GM19463 (cell line): ENCODE data around the gene POLR3H.

Source experiments
- ATAC-seq: cut with Tn5 transposase; IDR thresholded peaks from one replicate; pipeline ENCODE4 v1.9.1; 2021; ENCODE audit warnings: mild to moderate bottlenecking, moderate library complexity; ENCODE audit not compliant: unreplicated experiment

POLR3H gene

DNA sequence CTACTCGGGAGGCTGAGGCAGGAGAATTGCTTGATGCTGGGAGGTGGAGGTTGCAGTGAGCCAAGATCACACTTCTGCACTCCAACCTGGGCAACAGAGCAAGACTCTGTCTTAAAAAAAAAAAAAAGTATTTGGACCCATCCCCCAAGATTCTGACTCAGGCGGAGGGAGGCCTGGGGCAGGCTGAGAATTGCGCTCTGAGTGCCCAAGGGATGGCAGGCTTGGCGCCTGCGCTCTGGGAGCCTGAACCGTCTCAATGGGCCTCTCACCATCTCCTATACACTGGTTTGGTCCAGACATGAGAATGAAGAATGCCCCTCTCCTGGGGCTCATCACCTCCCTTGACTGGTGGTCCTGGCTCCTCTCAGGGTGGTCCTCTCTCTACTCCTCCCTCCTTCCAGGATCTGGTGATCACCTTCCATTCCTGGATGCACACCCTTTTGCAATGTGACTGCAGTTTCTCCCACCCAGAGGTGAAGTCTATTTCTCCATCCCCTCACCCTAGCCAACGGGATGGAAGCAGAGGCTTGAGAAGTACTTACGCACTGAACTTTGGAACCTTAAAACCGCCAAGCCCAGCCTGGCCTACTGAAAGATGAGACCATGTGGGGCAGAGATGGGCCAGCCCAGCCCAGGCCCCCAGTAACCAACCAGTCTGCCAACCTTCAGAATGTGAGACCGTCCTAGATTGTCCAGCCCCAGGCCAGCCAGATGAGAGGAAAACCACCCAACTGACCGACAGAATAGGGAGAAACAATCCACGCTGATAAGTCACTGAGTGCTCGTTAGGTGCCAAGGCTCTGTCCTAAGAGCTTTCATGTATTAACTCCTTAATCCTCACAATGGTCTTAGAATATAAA, 4.9 kb downstream of the POLR3H start:
- no peak for ATAC-seq

DNA sequence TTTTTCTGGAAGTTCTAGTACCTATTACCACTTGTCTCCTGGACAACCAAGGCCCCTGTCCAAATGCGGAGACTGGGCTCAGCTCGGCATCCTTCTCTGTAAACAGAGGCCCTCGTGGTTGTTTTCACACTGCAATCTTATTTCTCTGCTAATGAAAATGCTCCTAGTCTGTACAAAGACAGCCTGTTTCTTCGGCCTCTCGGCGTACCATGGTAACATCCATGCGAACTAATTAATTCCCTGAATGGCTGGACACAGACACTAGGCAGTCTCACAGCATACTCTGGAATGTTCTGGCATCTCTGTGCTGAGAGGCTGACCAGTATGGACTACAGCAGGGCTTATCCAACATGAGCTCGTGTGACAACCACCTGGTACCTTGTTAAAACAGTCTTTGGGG, 5.7 kb downstream of the POLR3H start:
- no peak for ATAC-seq

DNA sequence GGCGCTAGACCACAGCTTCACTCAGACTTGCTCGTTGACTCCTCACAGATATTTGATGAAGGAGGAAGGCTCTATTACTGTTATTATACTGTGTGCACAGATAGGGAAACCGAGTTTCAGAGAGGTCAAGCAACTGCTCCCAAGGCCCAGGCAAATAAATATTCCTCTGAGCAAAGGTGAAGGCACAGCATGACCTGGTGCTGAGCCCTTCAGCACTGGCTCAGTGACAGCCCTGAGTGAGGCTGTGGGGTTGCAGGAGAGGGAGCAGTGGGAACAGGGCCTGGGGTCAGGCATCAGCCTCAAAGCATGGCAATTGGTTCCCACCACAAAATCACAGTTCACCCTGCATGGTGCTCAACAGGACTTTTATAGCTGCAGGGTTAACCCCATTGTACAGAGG, 7.1 kb downstream of the POLR3H start:
- no peak for ATAC-seq

DNA sequence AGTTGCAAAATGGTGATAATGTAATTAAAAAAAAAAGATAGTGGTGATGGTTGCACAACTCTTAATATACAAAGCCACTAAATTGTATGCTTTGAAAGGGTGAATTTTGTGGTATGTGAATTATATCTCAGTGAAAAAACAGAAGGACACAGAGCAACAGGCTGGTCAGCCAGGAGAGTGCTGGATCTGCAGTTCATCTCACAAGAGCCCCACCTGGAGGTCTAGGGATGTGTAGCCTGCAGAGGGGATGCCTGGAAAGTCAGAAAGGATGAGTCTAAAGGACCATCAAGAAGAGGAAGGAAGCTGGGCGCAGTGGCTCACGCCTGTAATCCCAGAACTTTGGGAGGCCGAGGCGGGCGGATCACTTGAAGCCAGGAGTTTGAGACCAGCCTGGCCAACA, 9.0 kb downstream of the POLR3H start:
- no peak for ATAC-seq

GRCh38 chr22:41534219-41534618, 10.1 kb downstream of the POLR3H start:
- ATAC-seq: no peak

- no peak for ATAC-seq
These were observed 11.1 kb downstream of the POLR3H start for GRCh38 chr22:41532908-41533825.

DNA sequence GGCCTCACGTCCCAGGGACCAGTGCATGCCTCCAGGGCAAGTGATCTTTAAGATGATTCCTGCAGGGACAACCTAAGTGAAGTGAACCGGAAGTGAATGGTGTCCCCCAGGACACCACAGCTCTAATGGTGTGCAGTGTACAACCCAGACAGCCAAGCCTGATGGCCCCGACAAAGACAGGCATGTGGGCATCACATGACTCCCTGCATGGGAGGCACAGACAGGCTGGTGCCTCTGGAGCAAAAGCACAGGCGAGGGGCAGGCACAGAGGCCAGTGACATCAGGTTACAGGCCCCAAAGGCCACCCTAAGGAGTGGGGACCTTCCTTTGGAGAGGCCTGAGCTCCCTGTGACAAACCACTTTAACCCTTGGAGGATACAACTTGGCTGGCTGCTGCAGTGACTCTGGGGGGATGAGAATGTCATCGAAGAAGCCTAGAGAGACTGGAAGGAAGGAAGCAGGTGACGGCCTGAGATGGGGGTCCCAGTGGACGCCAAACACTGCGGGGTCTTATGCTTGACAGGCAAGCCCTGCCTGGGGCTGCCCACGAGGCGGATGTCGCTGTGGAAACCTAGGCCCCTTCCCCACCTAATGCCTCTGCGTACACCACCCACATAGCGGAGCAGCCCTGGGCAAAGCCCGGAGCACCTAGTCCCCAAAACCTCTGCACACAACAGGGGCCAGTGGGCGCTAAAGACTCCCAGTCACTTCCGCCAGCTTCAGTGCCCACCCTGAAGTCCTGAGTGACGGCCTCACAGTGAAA, 12.4 kb downstream of the POLR3H start:
- no peak for ATAC-seq

DNA sequence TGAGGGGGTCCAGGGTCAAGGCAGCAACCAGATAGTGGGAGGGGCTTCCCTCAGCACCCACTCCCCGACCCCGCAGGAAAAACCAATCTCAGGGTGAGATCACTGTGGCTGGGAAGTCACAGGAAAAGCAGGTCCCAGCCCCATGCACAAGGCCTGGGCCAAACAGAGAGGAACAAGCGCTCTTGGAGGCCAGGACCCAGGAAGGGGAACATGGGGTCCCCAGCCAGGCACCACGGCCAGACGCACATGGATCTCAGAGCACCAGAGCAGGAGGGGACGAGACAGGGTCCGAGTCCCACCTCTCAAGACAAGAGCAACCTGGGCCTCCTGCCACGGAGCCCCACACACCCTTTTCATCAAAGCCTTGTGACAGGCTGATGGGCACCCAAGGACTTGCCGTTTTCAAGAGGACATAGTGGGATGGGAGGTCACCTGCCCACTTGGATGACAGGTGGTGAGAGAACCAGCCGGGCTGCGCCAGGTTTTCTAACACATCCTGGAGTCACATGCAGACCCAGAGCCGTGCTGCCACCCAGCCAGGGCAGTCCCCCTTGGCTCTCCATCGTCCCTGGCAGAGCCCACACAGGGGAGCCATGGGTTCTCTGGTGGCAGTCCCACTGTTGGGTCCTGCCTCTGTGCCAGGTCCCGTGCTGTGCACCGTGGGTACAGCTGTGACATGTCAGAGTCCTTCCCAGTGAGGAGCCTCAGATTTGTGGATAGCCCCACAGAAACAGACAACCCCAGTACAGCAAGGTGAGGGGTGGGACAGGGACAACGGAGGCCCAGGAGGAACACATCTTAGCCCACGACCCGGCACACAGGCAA, 13.2 kb downstream of the POLR3H start:
- no peak for ATAC-seq

DNA sequence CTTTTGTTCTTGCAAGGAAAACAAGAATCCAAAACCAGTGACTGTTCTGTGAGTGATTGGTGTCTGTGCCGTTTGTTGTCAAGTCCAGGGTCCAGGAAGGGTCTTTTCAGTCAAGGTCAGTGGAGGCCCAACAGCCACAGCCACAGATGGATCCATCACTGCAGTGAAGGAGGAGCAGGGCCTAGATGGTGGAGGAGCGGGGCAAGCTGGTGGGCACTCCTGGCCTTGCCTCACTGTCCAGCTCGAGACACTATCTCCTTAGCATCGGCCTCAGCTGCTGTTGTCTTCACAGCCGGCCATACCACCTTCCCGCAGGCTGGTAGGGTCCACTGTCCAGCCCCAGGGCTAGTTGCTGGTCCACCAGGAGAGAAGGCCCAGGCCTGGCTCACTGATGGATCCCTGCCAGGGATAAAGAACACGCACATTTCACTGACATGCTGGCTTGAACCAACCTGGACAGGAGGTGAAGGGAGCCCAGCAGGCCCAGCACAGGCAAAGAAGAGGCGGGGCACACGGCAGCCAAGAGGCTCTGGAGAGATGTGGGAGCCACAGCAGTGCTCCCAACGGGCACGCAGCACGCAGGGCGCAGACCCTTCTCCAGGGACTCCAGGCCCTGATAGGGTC, 15.2 kb downstream of the POLR3H start:
- ATAC-seq: no peak

GRCh38 chr22:41528132-41528766, 16.0 kb downstream of the POLR3H start:
- no peak for ATAC-seq

DNA sequence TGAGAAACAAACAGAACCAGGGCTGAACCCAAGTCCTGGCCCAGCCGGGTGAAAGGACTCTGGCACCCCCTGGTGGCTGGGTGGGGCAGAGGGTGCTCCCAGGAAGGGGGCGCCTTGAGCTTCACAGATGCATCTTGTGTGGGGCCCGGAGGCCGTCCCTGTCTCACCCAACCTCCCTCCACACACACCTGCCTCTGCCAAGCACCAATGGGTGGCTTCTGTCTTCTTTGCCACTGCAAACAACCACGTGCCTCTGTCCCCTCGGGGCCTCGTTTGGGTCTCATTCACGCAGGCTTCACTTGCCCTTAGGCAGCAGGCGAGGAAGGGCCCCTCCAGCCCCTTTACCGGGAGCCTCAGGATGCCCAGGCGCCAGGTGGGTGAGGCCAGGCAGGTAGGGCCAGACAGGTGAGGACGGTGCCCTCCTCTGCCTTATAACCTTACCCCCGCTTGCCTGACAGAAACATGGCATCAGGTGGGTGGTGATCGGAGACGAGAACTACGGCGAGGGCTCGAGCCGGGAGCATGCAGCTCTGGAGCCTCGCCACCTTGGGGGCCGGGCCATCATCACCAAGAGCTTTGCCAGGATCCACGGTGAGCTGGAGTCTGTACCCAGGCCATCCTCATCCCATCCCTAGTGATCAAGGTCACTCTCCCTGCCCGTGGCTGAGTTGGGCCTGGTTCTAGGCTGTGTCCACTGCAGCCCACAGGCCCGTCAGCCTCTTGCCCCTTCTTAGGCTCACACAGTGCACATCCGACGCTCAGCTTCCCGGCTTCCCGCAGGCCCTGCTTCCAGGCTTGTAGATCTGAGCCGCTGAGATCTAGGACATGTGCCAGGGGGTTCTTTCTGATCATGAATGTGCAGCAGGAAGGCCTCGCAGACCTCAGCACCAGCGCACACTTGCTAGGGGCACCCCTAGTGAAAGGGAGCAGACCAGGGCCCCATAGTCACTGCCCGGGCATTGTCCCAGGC, 17.2 kb downstream of the POLR3H start:
- no peak for ATAC-seq

GRCh38 chr22:41526226-41526829, 17.9 kb downstream of the POLR3H start:
- no peak for ATAC-seq

DNA sequence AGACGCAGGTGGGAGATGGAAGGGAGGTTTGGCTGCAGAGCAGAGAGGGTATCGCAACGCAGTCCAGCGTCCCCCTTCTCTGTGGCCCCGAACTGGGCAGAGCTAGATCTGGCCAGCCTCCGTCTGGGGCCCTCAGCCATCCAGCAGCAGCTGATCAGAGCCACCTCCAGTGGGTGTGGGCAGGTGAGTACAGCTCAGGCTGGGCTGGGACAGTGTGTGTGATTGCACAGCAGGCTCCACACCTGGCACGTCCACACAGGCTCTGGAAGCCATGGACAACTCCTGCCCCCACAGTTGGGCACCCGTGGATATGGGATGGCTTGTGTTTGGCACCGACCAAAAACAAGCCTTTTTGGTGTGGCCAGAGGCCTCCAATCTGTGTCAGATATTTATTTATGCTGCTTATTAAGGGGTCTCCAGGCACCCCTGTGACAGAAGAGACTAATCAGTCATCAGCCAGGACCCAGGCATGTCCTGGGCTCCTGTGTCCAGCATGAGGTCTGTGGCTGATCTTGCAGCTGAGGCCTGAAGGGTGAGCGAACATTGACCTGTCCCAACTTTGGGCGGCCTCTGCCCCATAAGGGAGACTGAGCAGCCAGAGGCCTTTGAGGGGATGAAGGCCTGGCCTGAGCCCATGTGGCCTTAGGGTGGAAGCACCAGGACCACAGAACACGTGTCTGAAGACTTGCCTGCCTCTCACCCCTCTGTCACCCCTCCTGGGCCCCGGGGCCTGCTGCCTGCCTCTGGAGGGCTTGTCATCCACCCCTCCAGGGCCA, 18.6 kb downstream of the POLR3H start:
- no peak for ATAC-seq

DNA sequence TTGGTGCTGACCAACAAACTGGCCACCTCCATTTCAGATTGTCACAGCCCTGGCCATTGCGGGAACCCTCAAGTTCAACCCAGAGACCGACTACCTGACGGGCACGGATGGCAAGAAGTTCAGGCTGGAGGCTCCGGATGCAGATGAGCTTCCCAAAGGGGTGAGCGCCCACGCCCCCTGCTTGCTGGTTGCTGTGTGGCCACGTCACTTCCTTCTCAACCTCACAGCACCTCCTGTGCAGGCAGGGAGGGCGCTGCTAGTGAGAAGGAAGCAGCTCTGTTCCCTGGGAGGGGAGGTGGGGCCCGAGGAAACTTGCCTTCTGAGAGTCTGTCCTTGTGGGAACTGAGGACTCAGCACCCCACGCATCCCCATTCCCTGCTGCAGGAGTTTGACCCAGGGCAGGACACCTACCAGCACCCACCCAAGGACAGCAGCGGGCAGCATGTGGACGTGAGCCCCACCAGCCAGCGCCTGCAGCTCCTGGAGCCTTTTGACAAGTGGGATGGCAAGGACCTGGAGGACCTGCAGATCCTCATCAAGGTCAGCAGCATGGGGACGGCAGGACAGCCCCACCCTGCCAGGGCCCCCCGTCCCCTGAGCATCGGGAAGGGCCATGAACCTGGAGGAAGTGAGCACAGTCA, 19.3 kb downstream of the POLR3H start:
- ATAC-seq: no peak

GRCh38 chr22:41524251-41524661, 20.0 kb downstream of the POLR3H start:
- no peak for ATAC-seq

- ATAC-seq: no peak
These were observed 20.6 kb downstream of the POLR3H start for GRCh38 chr22:41523464-41524221.
